HPDE6-E6E7 (cell line): ENCODE results near the gene C1QL4.
"Not testable (repeated sequence)": the region's sequence is repeated elsewhere in the genome, so short reads cannot be mapped to it uniquely, and the experiment has no call there.

ENCODE experiments used
- DNase-seq: peaks from one replicate; pipeline ENCODE4 v3.0.0; 2011; ENCODE audit warnings: missing footprints; ENCODE audit errors: extremely low spot score

The C1QL4 gene

DNA sequence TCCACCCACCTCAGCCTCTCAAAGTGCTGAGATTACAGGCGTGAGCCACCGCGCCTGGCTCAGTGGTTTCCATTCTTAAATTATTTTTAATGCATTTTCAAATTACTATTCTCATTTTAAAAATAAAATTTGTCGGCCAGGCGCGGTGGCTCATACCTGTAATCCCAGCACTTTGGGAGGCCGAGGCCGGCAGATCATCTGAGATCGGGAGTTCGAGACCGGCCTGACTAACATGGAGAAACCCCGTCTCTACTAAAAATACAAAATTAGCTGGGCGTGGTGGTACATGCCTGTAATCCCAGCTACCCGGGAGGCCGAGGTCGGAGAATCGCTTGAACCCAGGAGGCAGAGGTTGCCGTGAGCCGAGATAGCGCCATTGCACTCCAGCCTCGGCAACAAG, 3.2 kb downstream of the C1QL4 start:
- not testable (repeated sequence) for DNase-seq

DNA sequence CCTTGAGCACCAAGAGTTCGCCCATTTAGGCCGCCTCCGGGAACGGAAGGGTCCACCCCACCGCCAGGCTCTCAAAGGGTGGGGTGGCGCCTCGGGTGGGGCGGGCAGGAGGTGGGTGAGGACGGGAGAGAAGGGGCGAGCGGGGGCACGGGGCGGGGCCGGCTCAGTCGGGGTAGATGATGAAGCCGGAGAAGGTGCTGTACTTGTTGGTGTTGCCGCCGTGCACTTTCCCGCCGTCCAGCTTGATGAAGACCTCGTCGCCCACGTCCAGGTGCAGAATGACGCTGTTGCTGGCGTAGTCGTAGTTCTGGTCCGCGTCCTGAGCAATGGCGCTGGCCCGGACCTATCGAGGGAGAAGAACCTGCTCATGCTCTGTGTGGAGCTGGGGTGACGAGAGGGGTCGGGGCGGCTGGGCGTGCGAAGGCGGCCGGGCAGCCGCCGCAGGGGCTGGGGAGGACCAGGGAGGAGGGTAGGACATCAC, 4.1 kb downstream of the C1QL4 start:
- no peak for DNase-seq

DNA sequence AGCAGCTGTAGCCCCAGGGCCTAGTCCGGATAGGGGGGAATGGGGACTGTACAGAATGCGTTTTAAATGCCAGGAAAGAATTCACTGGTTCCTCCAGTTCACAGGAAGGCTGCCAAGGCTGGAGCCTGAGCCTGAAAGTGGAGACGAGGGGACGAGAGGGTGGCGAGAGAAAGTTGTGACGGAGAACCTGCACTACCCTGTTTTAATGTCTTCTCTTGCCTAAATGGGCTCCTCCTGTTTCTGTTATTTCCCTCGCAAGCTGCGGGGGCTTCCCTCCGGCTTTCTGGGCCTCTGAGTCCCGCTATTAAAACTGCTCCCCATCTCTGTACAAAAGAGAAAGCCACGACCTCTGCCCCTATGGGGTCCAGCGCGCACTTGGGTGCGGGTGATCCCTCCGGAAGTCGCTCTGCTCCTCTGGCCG, 4.5 kb downstream of the C1QL4 start:
- no peak for DNase-seq

GRCh38 chr12:49331380-49332222, 5.4 kb downstream of the C1QL4 start:
- peak; percentile 64 for DNase-seq

GRCh38 chr12:49330631-49331379, 6.2 kb downstream of the C1QL4 start:
- DNase-seq = no peak

GRCh38 chr12:49330032-49330619, 6.9 kb downstream of the C1QL4 start:
- no peak for DNase-seq

DNA sequence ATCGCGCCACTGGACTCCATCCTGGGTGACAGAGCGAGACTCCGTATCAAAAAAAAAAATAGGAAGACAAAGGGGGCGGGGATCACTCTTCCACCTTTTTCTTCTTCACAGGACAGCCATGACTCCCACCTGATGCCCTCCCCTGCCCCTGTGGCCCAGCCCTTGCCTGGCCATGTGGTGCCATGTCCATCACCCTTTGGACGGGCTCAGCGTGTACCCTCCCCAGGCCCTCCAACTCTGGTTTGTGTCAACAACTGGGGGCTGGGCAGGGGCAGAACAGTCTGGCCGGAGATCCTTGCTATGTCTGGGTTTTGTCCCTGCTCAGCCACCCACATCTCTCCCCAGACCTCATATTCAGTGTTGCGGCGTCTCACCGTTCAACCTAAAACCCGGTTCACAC, 8.2 kb downstream of the C1QL4 start:
- DNase-seq = no peak

DNA sequence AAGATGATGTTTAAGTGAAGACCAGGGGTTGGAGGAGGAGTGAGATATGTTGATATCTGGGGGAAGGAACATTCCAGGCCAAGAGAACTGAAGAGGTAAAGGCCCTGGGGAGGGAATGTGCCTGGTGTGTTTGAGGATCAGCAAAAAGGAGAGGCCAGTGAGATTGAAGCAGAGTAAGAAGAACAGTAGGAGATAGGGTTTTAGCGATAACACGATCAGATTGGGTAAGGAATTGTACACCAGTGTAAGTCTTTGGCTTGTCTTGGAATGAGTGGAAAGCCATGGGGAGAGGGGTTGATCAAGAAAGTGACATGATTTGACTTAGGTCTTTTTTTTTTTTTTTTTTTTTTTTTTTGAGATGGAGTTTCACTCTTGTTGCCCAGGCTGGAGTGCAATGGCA, 9.1 kb downstream of the C1QL4 start:
- no peak for DNase-seq

- DNase-seq = no peak
Observed at GRCh38 chr12:49327368-49327767, 9.6 kb downstream of the C1QL4 start.

DNA sequence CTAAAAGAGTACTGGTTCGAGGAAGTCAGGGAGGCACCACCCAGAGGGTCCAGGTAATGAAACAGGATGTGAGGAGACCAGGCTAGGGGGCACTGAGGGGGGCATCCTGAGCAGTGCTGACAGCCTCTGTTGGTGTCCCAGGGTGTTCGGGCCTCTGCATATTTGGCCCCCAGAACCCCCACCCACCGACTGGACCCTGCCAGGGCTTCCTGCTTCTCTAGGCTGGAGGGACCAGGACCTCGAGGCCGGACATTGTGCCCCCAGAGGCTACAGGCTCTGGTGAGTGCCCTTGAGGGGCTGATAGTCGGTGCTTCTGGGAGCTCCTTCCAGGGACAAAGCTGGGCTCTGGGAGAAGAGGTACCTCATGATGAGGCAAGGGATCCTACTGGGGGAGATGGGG, 11.4 kb downstream of the C1QL4 start:
- DNase-seq = no peak

- no peak for DNase-seq
Observed at GRCh38 chr12:49323524-49324097, 13.4 kb downstream of the C1QL4 start.

- peak; percentile 99 for DNase-seq
Observed at GRCh38 chr12:49322708-49323523, 14.1 kb downstream of the C1QL4 start, which contains the start of gene TROAP. Gene TROAP, plus strand, starts transcription at chr12:49323255. Its CDS starts 354 bp downstream, at chr12:49323609.

DNA sequence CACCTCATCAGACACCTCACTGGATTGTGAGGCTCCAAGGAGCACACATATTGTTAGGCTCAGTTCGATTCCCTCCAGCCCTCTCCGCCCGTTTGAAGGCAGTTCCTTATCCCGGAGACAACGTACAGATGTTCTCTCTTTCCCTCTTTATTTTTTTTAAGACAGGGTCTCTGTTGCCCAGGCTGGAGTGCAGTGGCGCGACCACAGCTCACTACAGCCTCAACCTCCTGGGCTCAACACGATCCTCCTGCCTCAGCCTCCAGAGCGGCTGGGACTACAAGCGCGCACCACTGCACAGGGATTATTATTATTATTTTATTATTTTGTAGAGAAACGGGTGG, 14.7 kb downstream of the C1QL4 start:
- no peak for DNase-seq

GRCh38 chr12:49320411-49321103, 16.4 kb downstream of the C1QL4 start:
- DNase-seq = not testable (repeated sequence)

DNA sequence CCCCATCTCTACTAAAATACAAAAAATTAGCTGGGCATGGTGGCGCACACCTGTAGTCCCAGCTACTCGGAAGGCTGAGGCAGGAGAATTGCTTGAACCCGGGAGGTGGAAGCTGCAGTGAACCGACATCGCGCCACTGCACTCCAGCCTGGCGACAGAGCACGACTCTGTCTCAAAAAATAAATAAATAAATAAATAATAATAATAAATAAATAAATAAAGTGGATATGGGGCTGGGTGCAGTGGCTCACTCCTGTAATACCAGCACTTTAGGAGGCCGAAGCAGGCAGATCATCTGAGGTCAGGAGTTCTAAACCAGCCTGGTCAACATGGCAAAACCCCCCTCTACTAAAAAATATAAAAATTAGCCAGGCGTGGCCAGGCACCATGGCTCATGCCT, 19.9 kb downstream of the C1QL4 start:
- not testable (repeated sequence) for DNase-seq

- no peak for DNase-seq
Observed at GRCh38 chr12:49314811-49315210, 22.2 kb downstream of the C1QL4 start.

GRCh38 chr12:49310451-49311000, 26.5 kb downstream of the C1QL4 start:
- DNase-seq = not testable (repeated sequence)

DNA sequence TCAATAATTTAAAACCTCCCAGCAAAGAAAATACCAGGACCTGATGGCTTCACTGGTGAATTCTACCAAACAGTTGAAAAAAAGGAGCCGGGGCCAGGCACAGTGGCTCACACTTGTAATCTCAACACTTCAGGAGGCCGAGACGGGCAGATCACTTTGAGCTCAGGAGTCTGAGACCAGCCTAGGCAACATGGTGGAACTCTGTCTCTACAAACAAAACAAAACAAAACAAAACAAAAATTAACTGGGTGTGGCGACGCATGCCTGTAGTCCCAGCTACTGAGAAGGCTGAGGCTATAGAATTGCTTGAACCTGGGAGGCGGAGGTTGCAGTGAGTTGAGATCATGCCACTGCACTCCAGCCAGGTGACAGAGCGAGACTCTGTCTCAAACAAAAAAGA, 27.6 kb downstream of the C1QL4 start:
- no peak for DNase-seq

GRCh38 chr12:49305762-49306510, 31.1 kb downstream of the C1QL4 start:
- DNase-seq = no peak

GRCh38 chr12:49304161-49304560, 32.8 kb downstream of the C1QL4 start:
- no peak for DNase-seq
